Measurements from ENCODE around the gene ZNF536.
"Not testable (repeated sequence)": the region's sequence is repeated elsewhere in the genome, so short reads cannot be mapped to it uniquely, and the experiment has no call there.

ZNF536 gene

GRCh38 chr19:30448386-30449077 lies 76.3 kb downstream of the ZNF536 start:
- DNase-seq, result no peak

- no peak for DNase-seq
Measured at GRCh38 chr19:30449078-30449590, 77.0 kb downstream of the ZNF536 start.

GRCh38 chr19:30449673-30450072 lies 77.5 kb downstream of the ZNF536 start:
- no peak for DNase-seq

GRCh38 chr19:30450100-30450499 lies 77.9 kb downstream of the ZNF536 start:
- no peak for DNase-seq

- no peak for DNase-seq
Measured at GRCh38 chr19:30450835-30451321, 78.7 kb downstream of the ZNF536 start.

GRCh38 chr19:30452931-30453330 lies 80.7 kb downstream of the ZNF536 start:
- no peak for DNase-seq

GRCh38 chr19:30453743-30454142 lies 81.6 kb downstream of the ZNF536 start:
- no peak for DNase-seq

GRCh38 chr19:30455881-30456280 lies 83.7 kb downstream of the ZNF536 start:
- no peak for DNase-seq

- no peak for DNase-seq
Measured at GRCh38 chr19:30457484-30457883, 85.3 kb downstream of the ZNF536 start.

- DNase-seq, result no peak
Measured at GRCh38 chr19:30459859-30460258, 87.7 kb downstream of the ZNF536 start.

GRCh38 chr19:30464162-30464561 lies 92.0 kb downstream of the ZNF536 start:
- DNase-seq, result no peak

GRCh38 chr19:30466598-30466997 lies 94.4 kb downstream of the ZNF536 start:
- not testable (repeated sequence) for DNase-seq

GRCh38 chr19:30467239-30467638 lies 95.1 kb downstream of the ZNF536 start:
- DNase-seq, result no peak

GRCh38 chr19:30469774-30470173 lies 97.6 kb downstream of the ZNF536 start:
- DNase-seq, result no peak

GRCh38 chr19:30471441-30471840 lies 99.3 kb downstream of the ZNF536 start:
- no peak for DNase-seq

GRCh38 chr19:30473334-30473867 lies 101.2 kb downstream of the ZNF536 start:
- no peak for DNase-seq

- DNase-seq, result no peak
Measured at GRCh38 chr19:30476997-30477396, 104.8 kb downstream of the ZNF536 start.

- no peak for DNase-seq
Measured at GRCh38 chr19:30479231-30479630, 107.0 kb downstream of the ZNF536 start.

- no peak for DNase-seq
Measured at GRCh38 chr19:30480097-30480496, 107.9 kb downstream of the ZNF536 start.

- DNase-seq, result no peak
Measured at GRCh38 chr19:30481063-30481462, 108.9 kb downstream of the ZNF536 start.

GRCh38 chr19:30481823-30482222 lies 109.6 kb downstream of the ZNF536 start:
- no peak for DNase-seq

- no peak for DNase-seq
Measured at GRCh38 chr19:30482956-30483355, 110.8 kb downstream of the ZNF536 start.

GRCh38 chr19:30486250-30486649 lies 114.1 kb downstream of the ZNF536 start:
- not testable (repeated sequence) for DNase-seq

- no peak for DNase-seq
Measured at GRCh38 chr19:30487178-30487577, 115.0 kb downstream of the ZNF536 start.
